HUES6 (cell line): ENCODE measurements around the gene SLC41A1.

ENCODE experiments used
- H3K27ac ChIP-seq: 2 replicates; pipeline ENCODE4 v1.7.0; 2013; ENCODE audit warnings: low read depth, mild to moderate bottlenecking, low read length, inconsistent platforms
- H3K27me3 ChIP-seq: 2 replicates; pipeline ENCODE4 v1.6.1; 2013; ENCODE audit warnings: low read length; ENCODE audit not compliant: control insufficient read depth, insufficient read depth
- H3K36me3 ChIP-seq: 2 replicates; pipeline ENCODE4 v1.6.1; 2013; ENCODE audit warnings: low read length; ENCODE audit not compliant: control insufficient read depth, insufficient read depth
- H3K4me1 ChIP-seq: 2 replicates; pipeline ENCODE4 v1.6.1; 2013; ENCODE audit warnings: low read length; ENCODE audit not compliant: control insufficient read depth, insufficient read depth
- H3K4me3 ChIP-seq: 2 replicates; pipeline ENCODE4 v1.5.1; 2013; ENCODE audit warnings: low read depth, low read length
- H3K9ac ChIP-seq: one replicate; pipeline ENCODE4 v1.6.1; 2013; ENCODE audit warnings: mild to moderate bottlenecking, low read length
- H3K9me3 ChIP-seq: 2 replicates; pipeline ENCODE4 v1.6.1; 2013; ENCODE audit warnings: low read depth, low read length; ENCODE audit not compliant: control insufficient read depth, insufficient read depth

The SLC41A1 gene

DNA sequence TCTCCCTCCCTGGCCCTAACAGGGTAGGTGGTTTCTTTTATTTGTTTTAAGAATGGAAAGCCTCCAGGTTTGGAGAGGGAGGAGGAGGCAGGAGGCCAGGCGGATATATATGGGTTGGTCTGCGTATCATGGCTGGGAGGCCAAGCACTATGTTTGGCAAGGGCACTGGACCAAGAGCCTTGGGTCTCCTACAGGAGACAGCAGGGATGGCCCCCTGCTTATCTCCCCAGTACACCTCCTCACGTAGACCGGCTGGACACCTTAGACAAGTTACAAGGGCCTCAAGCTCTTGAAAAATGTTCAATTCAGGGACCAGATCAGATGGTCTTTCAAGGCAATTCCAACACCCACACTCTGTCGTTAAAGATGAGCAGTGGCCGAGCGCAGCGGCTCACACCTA is 10.9 kb downstream of the SLC41A1 start:
- no peaks in the 10 kb centered on the region for H3K27me3 ChIP-seq
- no peak overlapping the region for H3K4me3 ChIP-seq
- no peak overlapping the region for H3K9ac ChIP-seq
- H3K4me1 ChIP-seq = no peaks in the 10 kb centered on the region; the same call in 1 of the 2 replicates
- H3K36me3 ChIP-seq = peaks cover 30% of the 10 kb centered on the region
- no peak overlapping the region for H3K27ac ChIP-seq
- no peaks in the 10 kb centered on the region for H3K9me3 ChIP-seq

DNA sequence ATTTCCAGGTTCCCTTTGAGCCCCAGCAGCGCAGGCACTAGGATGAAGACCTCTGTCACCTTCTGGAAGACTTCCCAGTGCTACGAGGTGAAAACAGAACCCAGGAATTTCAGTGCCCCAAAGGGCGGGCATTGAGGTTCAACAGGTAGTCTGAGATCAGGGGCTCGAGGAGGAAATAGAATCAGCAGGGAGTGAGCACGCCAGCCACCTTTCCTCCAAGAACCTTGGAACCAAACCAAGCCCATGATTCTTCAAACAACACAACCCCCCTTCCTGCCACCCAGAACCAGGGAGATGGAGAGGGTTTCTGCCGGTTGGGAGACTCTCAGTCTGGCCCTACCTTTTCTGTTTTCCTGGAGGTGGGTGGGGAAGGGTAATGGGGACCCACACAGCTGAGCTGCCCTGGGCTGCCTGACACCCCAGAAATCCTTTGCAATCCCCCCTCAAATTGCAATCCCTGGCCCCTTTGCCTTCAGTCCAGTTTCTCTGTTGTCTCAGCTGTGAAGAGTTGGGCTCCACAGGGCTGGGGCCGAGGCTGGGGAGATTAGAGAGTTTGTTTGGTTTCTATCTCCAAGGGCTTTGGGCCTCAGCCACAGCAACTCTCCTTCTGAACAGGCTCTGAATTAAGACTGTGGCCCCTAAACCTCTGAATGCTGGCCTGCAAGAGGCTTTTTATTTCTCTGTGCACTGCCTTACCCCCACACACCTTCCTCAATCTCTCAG is 11.9 kb downstream of the SLC41A1 start:
- H3K27me3 ChIP-seq = no peaks in the 10 kb centered on the region
- H3K27ac ChIP-seq = no peak overlapping the region
- H3K9me3 ChIP-seq = no peaks in the 10 kb centered on the region
- no peak overlapping the region for H3K4me3 ChIP-seq
- peaks cover 39% of the 10 kb centered on the region for H3K36me3 ChIP-seq
- no peak overlapping the region for H3K9ac ChIP-seq
- H3K4me1 ChIP-seq = no peaks in the 10 kb centered on the region; the same call in 1 of the 2 replicates

DNA sequence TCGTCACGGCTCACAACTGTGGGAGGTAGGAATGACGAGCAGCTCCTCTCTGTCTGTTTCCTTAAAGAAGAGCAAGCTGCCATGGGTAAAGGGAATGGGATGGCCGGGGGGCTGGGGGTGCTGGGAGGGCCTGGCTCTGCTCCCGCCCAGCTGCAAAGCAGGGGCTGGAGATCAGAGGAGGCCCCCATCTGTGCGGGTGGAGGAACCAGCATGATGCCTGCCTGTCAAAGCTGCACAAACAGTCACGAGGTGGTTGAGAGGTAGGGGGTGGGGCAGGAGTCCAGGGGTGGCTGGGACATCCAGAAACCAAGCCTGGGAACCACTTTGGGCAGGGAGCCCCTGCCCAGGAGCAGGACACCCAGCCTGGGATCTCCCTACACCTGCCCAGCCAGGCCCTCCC is 12.6 kb downstream of the SLC41A1 start:
- Histone ChIP-seq H3K9ac (no peak overlapping the region), H3K27me3 (no peaks in the 10 kb centered on the region), H3K27ac (no peak overlapping the region), H3K4me1 (no peaks in the 10 kb centered on the region; the same call in 1 of the 2 replicates), H3K4me3 (no peak overlapping the region), H3K36me3 (peaks cover 46% of the 10 kb centered on the region), H3K9me3 (no peaks in the 10 kb centered on the region)

DNA sequence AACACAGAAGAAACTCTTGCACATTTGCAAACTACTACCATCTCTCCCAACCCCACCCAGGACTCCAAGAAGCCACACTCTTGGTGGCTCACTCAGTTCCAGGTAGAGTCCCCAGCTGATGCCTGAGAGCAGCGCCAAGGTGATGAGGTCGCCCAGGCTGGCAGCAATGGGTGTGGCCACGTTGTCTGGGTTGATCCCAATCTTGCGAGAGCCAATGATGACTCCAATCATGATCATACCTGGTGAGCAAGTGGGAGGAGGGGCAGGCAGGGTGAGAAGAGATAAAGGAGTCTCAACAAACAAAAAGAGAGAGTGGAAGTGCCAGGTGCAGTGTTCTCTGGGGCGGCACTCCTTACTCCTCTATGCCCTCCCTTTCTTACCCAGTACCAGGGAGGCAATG is 14.4 kb downstream of the SLC41A1 start:
- Histone ChIP-seq H3K36me3 (peaks cover 62% of the 10 kb centered on the region), H3K4me3 (no peak overlapping the region), H3K9ac (no peak overlapping the region), H3K27me3 (no peaks in the 10 kb centered on the region), H3K4me1 (no peaks in the 10 kb centered on the region; the same call in 1 of the 2 replicates), H3K27ac (no peak overlapping the region), H3K9me3 (no peaks in the 10 kb centered on the region)

DNA sequence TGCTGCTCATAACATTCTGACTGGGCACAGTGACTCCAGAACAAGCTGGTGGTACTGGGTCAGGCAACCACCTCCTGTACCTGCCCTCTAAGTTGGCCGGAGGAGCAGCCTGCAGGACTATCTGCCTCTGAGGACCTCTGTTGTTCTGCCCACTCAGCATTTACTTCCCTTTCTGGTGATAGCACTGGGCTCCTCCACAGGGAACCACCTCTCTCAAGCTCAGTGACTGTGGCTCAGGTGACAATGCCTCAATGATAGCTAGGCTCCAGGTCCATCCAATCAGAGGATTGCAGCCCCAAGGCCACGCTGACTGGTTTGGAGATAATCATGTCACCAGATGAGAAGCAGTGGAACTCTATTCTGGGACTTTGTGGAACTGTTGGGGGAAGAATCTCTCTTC is 15.8 kb downstream of the SLC41A1 start:
- H3K27ac ChIP-seq = no peak overlapping the region
- H3K9ac ChIP-seq = no peak overlapping the region
- no peaks in the 10 kb centered on the region for H3K9me3 ChIP-seq
- H3K4me1 ChIP-seq = peaks cover 7% of the 10 kb centered on the region; the same call in 1 of the 2 replicates
- peaks cover 69% of the 10 kb centered on the region for H3K36me3 ChIP-seq
- no peaks in the 10 kb centered on the region for H3K27me3 ChIP-seq
- H3K4me3 ChIP-seq = no peak overlapping the region

DNA sequence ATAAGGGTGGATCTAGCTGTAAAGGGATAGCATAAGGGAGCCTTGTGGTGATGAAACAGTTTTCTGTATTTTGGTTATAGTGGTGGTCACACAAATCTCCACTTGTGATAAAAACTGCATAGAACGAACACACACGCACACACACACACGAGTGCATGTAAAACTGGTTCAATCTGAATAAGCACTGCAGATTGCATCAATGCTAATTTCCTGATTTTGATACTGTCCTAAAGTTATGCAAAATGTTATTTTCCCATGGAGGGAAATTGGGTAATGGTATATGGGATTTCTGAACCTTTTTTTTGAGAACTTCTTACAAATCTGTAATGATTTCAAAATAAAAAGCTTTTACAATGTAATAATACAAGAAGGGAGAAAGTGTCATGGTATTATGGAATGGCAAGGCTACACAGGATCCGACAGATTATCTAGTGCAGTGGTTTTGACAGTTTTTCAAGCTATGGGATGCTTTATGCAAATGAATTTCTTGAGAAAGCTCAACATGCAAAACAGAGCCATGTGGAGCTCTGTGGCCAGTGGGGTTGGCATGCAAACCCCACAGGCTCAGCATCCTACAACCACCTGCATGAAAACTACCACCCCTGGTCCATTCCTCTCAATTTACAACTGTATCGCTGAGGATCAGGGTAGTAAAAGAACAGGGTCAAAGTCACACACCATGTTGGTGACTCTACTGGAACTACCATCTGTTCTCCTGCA is 18.8 kb downstream of the SLC41A1 start:
- H3K36me3 ChIP-seq = peaks cover 73% of the 10 kb centered on the region
- H3K27me3 ChIP-seq = no peaks in the 10 kb centered on the region
- no peak overlapping the region for H3K9ac ChIP-seq
- no peaks in the 10 kb centered on the region for H3K9me3 ChIP-seq
- H3K4me3 ChIP-seq = no peak overlapping the region
- peaks cover 10% of the 10 kb centered on the region; the same call in 1 of the 2 replicates for H3K4me1 ChIP-seq
- H3K27ac ChIP-seq = no peak overlapping the region

DNA sequence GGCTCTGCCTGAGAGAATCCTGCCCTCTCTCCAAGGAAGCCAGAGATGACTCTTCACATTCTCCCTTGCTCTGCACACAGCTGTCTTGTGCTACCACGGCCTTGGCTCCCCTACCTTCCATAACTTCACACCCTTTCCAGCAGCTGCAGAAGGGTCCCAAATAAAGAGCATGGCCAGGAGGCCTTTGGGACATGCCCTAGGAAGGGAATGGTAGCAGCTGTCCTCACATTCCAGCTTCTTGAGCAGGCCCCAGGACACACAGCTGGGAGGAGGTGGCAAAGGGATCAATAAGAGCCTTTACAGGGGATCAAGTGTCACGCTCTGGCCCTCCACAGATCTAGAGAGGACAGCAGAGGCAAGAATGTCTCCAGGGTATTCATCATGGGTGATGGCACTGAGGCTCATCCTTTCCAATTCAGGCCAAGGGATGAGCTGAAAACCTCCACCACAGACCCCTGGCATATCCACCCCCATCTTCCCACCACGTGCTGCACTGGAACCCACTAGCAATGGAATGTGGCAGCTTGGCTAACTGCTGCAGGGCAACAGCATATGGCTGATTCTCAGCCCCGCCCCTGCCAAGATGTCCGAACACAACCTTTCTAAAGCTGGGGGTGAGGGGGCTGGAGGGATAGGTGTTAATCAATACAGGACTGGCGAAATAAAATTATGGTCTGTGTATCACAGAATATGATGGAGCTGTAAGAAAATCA is 19.9 kb downstream of the SLC41A1 start:
- Histone ChIP-seq H3K4me1 (peaks cover 10% of the 10 kb centered on the region; the same call in 1 of the 2 replicates), H3K4me3 (no peak overlapping the region), H3K27ac (no peak overlapping the region), H3K9me3 (no peaks in the 10 kb centered on the region), H3K36me3 (peaks cover 62% of the 10 kb centered on the region), H3K27me3 (no peaks in the 10 kb centered on the region), H3K9ac (no peak overlapping the region)

DNA sequence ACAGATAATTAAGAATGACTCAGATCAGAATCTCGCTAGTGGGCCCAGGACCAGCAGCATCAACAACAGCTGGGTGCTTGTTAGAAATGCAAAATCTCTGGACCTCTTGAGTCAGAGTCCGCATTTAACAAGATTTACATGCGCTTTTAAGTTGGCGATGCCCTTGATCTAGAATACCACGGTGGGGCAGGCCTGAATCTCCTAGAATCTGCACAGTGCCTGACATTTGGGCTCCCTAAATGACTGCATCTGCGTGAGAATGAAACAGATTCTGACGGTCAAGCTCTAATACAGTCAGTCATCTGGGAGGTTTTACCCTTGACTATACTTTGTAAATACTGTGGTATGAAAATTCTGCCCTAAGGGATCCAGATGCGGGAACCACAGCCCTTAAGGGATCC is 20.5 kb downstream of the SLC41A1 start:
- H3K36me3 ChIP-seq = peaks cover 56% of the 10 kb centered on the region
- no peak overlapping the region for H3K4me3 ChIP-seq
- peaks cover 10% of the 10 kb centered on the region; the same call in 1 of the 2 replicates for H3K4me1 ChIP-seq
- H3K9ac ChIP-seq = no peak overlapping the region
- no peak overlapping the region for H3K27ac ChIP-seq
- H3K27me3 ChIP-seq = no peaks in the 10 kb centered on the region
- H3K9me3 ChIP-seq = no peaks in the 10 kb centered on the region

DNA sequence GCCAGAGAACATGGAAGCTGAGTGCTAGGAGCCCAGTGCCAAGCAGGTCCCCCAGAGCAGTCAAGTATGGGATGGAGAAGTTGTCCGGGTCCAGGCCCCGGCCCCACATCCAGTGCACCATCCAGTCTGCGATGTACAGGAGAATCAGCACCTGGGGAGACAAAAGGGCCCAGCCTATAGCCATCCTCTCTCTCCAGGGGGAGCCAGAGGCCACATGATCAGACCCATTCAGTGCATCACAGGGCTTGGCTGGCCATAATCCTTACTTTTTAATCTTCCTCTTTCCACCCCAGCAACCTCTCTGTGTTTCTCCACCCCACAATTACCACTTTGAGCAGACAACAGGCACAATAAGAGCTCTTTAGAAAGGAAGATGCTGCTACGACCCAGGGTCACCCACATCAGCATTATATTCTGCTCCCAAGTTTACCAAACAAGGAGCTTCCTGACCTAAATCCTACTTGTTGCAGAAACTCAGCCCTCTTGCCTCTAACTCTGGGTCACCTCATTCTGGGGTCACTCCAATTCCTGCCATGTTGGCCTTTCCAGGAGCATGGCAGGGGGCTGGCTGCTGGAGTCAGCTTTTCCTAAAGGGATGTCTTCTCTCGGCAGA is 21.3 kb downstream of the SLC41A1 start:
- no peak overlapping the region for H3K27ac ChIP-seq
- H3K9ac ChIP-seq = no peak overlapping the region
- no peaks in the 10 kb centered on the region for H3K9me3 ChIP-seq
- H3K36me3 ChIP-seq = peaks cover 48% of the 10 kb centered on the region
- H3K4me1 ChIP-seq = peaks cover 10% of the 10 kb centered on the region; the same call in 1 of the 2 replicates
- H3K27me3 ChIP-seq = no peaks in the 10 kb centered on the region
- H3K4me3 ChIP-seq = no peak overlapping the region

DNA sequence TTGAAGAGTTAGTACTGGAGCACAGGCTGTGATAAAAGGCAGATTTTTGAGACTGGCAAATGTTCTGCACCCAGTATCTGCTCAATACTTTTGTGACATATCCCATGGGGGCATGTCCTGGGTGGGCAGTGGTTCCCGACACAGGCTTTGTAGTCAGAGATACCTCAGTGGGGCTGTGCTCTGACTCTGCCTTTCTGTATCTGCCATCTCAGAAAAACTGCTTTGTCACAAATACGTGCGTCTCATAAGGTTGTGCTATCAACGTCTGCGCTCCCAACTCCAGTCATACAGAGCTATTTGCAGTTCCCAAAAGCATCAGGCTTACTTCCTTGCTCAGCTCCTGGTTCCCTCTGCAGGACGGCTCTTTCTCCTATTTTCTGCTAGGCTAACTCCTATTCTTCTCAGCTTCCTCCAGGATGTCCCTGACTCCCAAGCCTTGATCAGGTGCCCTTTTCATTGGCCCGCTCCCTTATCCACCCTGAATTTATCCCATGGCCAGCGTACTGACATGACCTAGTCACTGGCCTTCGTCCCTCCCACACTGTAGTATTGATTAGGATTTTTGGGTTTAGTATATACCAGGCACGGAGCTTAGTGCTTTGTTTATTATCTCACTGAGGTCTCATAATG is 25.6 kb downstream of the SLC41A1 start:
- 0 out of 2 replicates have a peak, but pooled peaks cover 4% of the 10 kb centered on the region for H3K4me1 ChIP-seq
- no peak overlapping the region for H3K9ac ChIP-seq
- H3K36me3 ChIP-seq = peaks cover 12% of the 10 kb centered on the region
- H3K27me3 ChIP-seq = no peaks in the 10 kb centered on the region
- no peaks in the 10 kb centered on the region for H3K9me3 ChIP-seq
- no peak overlapping the region for H3K4me3 ChIP-seq
- no peak overlapping the region for H3K27ac ChIP-seq
